ENCODE results near the gene PROKR2. TPM values are rescaled to one million over a fixed set of nuclear protein-coding genes. Genes with fewer than 3 reads are reported as not detected.

PROKR2 gene
- total and polyA plus RNA-seq, 2 donors from 2014 or later = not detected

GRCh38 chr20:5309971-5310370, 6.8 kb downstream of the PROKR2 start:
- no peak overlapping the region for H3K4me3 ChIP-seq (ENCODE audit: low read length in 3 of 3)
- FAIRE-seq = no peak

GRCh38 chr20:5298811-5299210, 17.9 kb downstream of the PROKR2 start:
- no peaks in the 10 kb centered on the region for H3K36me3 ChIP-seq (ENCODE audit: control insufficient read depth in 2 of 3, insufficient read depth in 3 of 3, low read length in 3 of 3)
- FAIRE-seq (no peak), DNase-seq (no peak)
- intact Hi-C loops (cut with DNase I) = no loop called here
- no peak overlapping the region for H3K27ac ChIP-seq (ENCODE audit: low read depth in 2 of 2, low read length in 2 of 2)
- TF ChIP-seq CTCF (IDR thresholded peaks at IDR 0.05; ENCODE audit: borderline replicate concordance, extremely low read depth, insufficient read depth) = no peak
- H3K27me3 ChIP-seq (ENCODE audit: control insufficient read depth, insufficient read depth, low read length) = no peaks in the 10 kb centered on the region
- no peak overlapping the region for H3K4me3 ChIP-seq (ENCODE audit: low read length in 3 of 3)
- no peaks in the 10 kb centered on the region for H3K4me1 ChIP-seq (ENCODE audit: control insufficient read depth in 2 of 3, insufficient read depth in 2 of 3, low read depth in 1 of 3, low read length in 3 of 3)
- H3K9ac ChIP-seq (ENCODE audit: low read length in 3 of 3) = no peak overlapping the region
- no peaks in the 10 kb centered on the region for H3K9me3 ChIP-seq (ENCODE audit: control insufficient read depth in 2 of 3, insufficient read depth in 1 of 3, low read length in 3 of 3)

More at GRCh38 chr20:5309971-5310370, 6.8 kb downstream of the PROKR2 start:
- no peak overlapping the region for H3K27ac ChIP-seq (ENCODE audit: low read depth in 2 of 2, low read length in 2 of 2)
- no peak for DNase-seq
- intact Hi-C loops (cut with DNase I) = no loop called here
- no peak for TF ChIP-seq CTCF (IDR thresholded peaks at IDR 0.05; ENCODE audit: borderline replicate concordance, extremely low read depth, insufficient read depth)
- H3K36me3 ChIP-seq (ENCODE audit: control insufficient read depth in 2 of 3, insufficient read depth in 3 of 3, low read length in 3 of 3) = no peaks in the 10 kb centered on the region
- no peaks in the 10 kb centered on the region for H3K27me3 ChIP-seq (ENCODE audit: control insufficient read depth, insufficient read depth, low read length)
- H3K9me3 ChIP-seq (ENCODE audit: control insufficient read depth in 2 of 3, insufficient read depth in 1 of 3, low read length in 3 of 3) = peaks cover 0 to 11% (median 0%) of the 10 kb centered on the region in 3 donors
- H3K9ac ChIP-seq (ENCODE audit: low read length in 3 of 3) = no peak overlapping the region
- no peaks in the 10 kb centered on the region for H3K4me1 ChIP-seq (ENCODE audit: control insufficient read depth in 2 of 3, insufficient read depth in 2 of 3, low read depth in 1 of 3, low read length in 3 of 3)

- no peak overlapping the region for H3K4me3 ChIP-seq (ENCODE audit: low read length in 3 of 3)
- peak in 2 of 5 donors; percentile 9 to 13 for DNase-seq
- intact Hi-C loops (cut with DNase I) = no loop called here
- no peak for FAIRE-seq
- H3K27ac ChIP-seq (ENCODE audit: low read depth in 2 of 2, low read length in 2 of 2) = no peak overlapping the region
- no peaks in the 10 kb centered on the region for H3K36me3 ChIP-seq (ENCODE audit: control insufficient read depth in 2 of 3, insufficient read depth in 3 of 3, low read length in 3 of 3)
- TF ChIP-seq CTCF (IDR thresholded peaks at IDR 0.05; ENCODE audit: borderline replicate concordance, extremely low read depth, insufficient read depth) = no peak
- H3K9me3 ChIP-seq (ENCODE audit: control insufficient read depth in 2 of 3, insufficient read depth in 1 of 3, low read length in 3 of 3) = no peaks in the 10 kb centered on the region
- no peak overlapping the region for H3K9ac ChIP-seq (ENCODE audit: low read length in 3 of 3)
- no peaks in the 10 kb centered on the region for H3K4me1 ChIP-seq (ENCODE audit: control insufficient read depth in 2 of 3, insufficient read depth in 2 of 3, low read depth in 1 of 3, low read length in 3 of 3)
- H3K27me3 ChIP-seq (ENCODE audit: control insufficient read depth, insufficient read depth, low read length) = no peaks in the 10 kb centered on the region
Measured at GRCh38 chr20:5297280-5298004, 19.3 kb downstream of the PROKR2 start.
